Skin epidermis (tissue), 12 donors: ENCODE results near the gene VPS72.

Source experiments
- H3K27ac ChIP-seq, 21 experiments: fragments of 200-600 bp; sonication (generic) in 11 of 21; one replicate each; pipeline ENCODE4 v1.5.0; 2020; ENCODE audit warnings: mild to moderate bottlenecking in 3 of 21, inconsistent platforms in 2 of 21, moderate library complexity in 2 of 21
- H3K4me3 ChIP-seq, 7 experiments: fragments of 200-600 bp; sonication (generic) in 2 of 7; one replicate each; pipeline ENCODE4 v1.5.0; 2020; ENCODE audit warnings: inconsistent platforms in 2 of 7, mild to moderate bottlenecking in 2 of 7, moderate library complexity in 1 of 7

The VPS72 gene

DNA sequence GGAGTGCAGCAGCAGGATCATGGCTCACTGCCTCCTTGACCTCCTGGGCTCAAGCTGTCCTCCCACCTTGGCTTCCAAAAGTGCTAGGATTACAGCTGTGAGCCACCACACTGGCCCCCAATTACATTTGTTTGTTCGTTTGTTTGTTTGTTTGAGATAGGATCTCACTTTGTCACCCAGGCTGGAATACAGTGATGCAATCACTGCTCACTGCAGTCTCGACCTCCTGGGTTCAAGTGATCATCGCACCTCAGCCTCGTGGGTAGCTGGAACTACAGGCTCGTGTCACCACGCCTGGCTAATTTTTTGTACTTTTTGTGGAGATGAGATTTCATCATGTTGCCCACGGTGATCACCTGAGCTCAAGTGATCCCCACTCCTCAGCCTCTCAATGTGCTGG lies 2.0 kb upstream of the VPS72 start:
- H3K27ac ChIP-seq: no peak overlapping the region
- H3K4me3 ChIP-seq: no peak overlapping the region

DNA sequence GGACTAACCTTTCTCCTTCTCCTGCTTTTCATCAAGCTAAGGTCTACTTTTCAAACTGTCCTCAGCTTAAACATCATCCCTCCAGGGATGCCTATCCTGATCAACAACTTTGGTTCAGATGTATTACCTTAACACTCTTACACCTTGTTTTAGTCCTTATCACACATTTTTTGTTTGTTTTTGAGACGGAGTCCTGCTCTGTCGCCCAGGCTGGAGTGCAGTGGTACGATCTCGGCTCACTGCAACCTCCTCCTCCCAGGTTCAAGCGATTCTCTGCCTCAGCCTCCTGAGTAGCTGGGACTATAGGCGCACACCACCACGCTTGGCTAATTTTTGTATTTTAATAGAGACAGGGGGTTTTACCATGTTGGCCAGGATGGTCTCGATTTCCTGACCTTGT lies 1.3 kb downstream of the VPS72 start:
- H3K4me3 ChIP-seq: peak overlapping the region in 5 of 7 experiments; percentile 49 to 86 (median 69)
- peak overlapping the region in 9 of 21 experiments; percentile 78 to 94 (median 90) for H3K27ac ChIP-seq

DNA sequence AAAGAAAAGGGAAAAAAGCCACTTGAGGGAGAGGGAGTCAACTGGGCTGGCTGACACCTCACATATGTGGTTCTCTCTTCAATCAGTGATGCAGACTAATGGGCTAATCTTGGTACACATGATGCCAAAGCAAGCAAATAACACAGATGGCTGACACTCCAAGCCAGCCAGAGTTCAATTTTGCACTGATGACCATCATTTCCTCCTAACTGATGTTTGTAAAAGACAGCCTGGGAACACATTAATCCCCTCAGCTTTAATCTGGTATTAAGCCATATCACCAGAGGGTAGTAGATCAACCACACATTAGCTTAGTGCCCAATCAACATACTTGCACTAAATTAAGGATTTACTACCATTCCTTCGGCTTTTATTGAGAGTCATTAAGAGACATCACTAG lies 2.8 kb downstream of the VPS72 start:
- Histone ChIP-seq H3K4me3 (no peak overlapping the region), H3K27ac (peak overlapping the region in 1 of 21 experiments; percentile 34)

DNA sequence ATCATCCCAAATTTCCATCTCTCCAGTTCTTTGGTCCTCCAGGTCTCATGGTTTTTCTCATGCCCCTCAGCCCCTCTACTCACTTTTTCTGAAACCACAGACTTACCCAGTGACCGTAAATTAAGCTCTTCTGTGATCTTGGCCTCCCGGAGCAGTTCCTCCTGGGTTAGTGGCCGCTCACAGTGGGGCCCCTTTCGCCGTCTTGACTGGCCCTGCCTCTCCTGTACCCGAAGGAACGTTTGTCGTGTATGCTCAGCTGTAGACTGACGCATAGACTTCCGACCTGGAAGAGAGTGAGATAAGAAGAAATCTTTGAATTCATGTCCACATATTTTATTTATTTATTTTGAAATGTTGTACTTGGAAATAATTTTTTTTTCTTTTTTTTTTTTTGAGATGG lies 5.8 kb downstream of the VPS72 start:
- H3K27ac ChIP-seq: no peak overlapping the region
- no peak overlapping the region for H3K4me3 ChIP-seq

DNA sequence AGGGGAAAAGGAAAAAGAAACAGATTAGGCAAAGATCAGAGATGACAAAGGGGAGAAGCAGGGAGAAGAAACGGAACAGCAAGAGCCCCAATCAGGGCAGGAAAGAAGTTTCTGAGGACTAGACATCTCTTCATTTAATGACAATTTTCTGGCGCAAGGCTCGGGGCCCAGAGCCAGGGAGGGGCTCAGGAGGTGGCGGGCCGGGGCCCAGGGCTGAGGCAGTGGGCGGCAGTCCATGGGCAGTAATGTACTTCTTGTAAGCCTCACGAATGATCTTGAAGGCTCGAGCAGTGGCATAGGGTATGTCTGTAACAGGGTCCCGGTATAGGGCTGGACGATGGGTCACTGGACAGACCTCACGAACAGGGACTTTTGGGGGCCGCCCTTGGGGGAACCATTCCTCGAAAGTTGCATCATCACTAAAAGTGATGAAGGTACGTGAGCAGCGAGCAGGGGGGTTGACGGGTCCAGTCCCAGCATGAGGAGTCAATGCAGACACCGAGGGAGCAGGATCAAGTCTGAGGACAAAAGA lies 13.4 kb downstream of the VPS72 start:
- no peak overlapping the region for H3K27ac ChIP-seq

DNA sequence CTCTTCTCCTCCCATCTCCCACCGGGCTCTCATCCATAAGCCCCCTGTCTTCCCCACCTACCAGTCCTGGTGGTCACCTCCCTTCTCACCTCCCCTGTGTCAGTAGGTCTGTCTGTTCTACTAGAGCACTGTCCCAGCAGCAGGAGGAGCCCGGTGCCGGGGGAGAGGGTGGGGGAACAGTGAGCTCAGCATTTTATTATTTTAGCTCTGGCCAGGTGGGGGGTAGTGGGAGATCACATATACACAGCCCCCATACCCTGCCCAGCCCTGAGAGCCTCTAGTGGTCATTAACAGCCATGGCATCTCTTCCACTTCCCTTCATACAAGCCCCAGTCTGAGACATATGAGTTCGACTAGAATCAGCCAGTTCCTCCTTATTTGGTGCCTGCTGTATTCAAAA lies 14.1 kb downstream of the VPS72 start, which contains the start of gene TMOD4:
Gene TMOD4 (minus strand): TSS at position 119 of the 400 bp plus-strand sequence. CDS start 1,106 bp downstream, outside the sequence.
- no peak within 1 kb of the TSS for H3K4me3 ChIP-seq
- peak within 1 kb of the TSS in 9 of 21 experiments; percentile 17 to 77 (median 56) for H3K27ac ChIP-seq

More for the DNA sequence above, 13.4 kb downstream of the VPS72 start:
- H3K4me3 ChIP-seq: no peak overlapping the region

DNA sequence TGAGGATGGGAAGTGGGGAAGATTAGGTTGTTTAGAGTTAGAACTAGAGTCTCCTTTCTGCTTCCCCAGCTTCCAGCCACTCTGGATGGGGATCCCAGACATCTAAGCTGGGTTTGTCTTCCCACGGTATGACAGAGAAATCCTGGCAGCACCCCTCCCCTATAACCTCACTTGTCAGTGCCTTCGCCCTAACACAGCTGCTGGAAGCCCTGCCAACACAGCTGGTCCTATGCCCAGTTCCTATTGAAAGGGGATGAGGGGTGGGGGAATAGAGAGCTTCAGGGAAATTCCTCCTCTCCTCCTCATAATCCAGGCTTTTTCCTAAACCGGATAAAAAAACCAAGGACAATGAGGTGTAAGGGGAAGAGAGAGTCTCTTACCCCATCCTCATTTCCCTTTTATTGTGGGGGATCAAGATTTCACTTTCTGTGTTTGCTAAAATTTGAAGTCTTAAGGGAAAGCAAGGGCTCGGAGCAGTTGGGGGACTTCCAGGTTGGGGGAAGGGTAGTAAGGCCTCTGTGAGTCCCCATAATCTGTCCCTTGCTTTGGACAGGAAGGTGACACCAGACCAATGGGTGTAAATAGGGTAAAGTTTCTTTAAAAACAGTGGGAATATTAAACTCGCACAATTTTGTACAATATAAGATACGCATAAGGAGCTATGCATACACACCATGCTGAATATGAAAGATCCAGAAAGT lies 14.8 kb downstream of the VPS72 start:
- Histone ChIP-seq H3K27ac (peak overlapping the region in 9 of 21 experiments; percentile 17 to 77 (median 56)), H3K4me3 (no peak overlapping the region)

DNA sequence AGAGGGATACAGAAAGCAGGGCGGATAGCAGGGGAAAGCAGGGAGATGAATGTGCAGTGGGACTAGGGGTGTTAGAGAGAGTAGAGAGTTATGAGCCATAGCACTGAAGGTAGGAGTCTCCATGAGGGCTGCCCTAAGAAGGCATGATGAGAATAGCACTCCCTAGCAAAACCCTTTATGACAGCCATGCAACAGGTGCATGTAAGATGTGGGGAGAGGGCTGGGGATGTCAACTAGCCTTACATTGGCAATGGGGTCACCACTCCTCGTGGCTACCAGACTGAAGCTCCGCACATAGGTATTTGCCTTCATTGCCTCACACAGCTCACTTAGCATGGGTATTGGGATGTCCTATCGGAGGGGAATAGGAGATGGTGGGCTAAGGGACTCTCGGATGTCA lies 18.8 kb downstream of the VPS72 start:
- Histone ChIP-seq H3K27ac (no peak overlapping the region), H3K4me3 (no peak overlapping the region)

DNA sequence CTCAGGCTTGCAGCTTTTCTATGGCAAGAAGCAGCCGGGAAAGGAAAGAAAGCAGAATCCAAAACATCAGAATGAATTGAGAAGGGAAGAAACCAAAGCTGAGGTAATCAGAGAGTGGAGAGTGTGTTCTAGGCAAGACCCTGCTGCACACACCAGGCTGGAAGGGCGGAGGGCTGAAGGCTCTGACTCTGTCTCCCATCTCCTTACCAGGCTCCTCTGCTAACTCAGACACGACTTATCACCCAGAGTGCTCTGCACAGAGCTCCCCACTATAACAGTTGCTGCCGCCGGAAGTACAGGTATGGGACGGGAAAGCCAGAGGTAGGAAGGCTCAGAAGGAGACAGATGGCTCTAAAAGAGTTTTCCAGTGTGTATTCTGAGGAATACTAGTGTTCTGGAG lies 22.9 kb downstream of the VPS72 start:
- H3K27ac ChIP-seq: peak overlapping the region in 9 of 21 experiments; percentile 82 to 92 (median 88)

DNA sequence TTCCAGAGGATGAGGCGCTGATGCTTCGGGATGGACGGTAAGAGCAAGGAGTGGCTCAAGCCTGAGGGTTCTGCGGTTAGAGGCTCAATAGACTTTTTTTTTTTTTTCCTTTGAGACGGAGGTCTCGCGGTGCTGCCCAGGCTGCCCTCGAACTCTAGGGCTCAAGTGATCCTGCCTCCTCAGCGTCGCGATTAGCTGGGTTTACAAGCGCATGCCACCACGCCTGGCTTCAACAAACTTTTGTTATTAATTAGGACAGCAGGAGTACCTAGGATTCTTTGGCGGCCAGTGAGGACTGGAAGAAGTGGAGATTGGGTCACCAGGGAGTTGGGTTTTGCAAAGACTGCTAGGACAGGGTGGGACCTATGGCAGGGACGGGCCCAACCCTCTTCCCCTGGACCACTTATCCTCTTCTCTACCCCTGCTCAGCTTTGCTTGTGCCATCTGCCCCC lies 23.5 kb downstream of the VPS72 start:
- Histone ChIP-seq H3K4me3 (peak overlapping the region; percentile 42 to 77 (median 72)), H3K27ac (peak overlapping the region in 20 of 21 experiments; percentile 12 to 92 (median 88))

More for the DNA sequence above, 22.9 kb downstream of the VPS72 start:
- H3K4me3 ChIP-seq: peak overlapping the region in 5 of 7 experiments; percentile 42 to 76 (median 72)

DNA sequence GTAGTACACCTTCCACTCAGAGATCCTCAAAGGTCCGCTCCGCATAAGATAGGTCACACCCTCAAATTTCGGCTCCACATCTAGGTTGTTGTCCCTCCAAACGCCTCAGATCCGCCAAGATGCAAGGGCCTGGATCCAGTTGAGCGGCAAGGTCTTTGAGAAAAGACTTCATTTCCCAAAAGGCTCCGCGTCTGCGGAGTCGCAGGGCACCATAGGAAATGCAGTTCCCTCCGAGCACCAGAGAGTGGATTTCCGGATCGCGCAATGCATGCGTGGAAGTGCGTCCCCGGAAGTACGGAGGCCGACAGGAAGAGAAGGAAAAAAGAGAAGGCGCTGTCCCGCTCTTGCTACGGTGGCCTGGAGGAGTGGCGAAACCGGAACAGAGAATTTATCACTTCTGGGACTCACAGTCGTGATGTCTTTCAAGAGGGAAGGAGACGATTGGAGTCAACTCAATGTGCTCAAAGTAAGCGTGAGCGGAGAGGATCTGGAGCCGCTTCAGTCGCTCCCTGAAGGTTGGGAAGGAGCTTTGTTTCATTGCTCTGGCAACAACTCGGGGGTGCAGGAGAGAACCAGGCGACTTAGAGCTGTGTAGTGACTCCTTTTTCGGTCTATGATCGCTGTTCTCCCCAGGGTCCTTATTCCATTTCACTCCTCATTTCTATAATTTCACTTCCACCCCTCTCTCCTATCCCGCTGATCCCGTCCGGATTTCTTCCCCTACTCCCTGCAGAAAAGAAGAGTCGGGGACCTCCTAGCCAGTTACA lies 24.1 kb downstream of the VPS72 start, which contains the start of the genes LYSMD1 and SCNM1:
Gene LYSMD1 (minus strand): TSS at position 165 of the 767 bp plus-strand sequence. CDS start 644 bp downstream, outside the sequence.
Gene SCNM1 (plus strand): TSS at position 407 of the 767 bp plus-strand sequence. CDS start 9 bp downstream, at position 416.
- Histone ChIP-seq H3K27ac (peak within 1 kb of the TSS in 20 of 21 experiments; percentile 52 to 92 (median 88)), H3K4me3 (peak within 1 kb of the TSS; percentile 42 to 77 (median 72))

DNA sequence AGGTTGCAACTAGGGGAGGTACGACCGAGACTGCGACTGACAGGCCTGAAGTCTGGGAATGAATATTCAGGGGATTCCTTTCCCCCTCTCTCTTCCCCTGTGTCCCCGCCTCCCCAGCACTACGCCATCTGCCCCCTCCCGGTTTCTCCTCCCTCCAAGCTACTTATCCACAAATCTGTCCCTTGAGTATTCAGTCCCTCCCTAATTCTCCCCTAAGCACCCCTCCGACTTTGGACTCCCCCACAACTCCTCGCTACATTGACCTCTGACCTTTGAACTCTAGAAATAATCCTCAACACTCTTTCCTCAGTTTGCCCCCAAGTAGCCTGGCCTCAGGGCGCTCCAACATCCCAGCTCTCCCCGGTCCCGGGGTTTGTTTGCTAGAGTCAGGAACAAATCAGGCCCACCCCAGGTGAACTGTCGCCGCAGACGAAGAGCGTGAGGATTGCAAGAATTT lies 24.7 kb downstream of the VPS72 start:
- Histone ChIP-seq H3K27ac (peak overlapping the region in 20 of 21 experiments; percentile 52 to 92 (median 86)), H3K4me3 (peak overlapping the region; percentile 42 to 77 (median 72))

DNA sequence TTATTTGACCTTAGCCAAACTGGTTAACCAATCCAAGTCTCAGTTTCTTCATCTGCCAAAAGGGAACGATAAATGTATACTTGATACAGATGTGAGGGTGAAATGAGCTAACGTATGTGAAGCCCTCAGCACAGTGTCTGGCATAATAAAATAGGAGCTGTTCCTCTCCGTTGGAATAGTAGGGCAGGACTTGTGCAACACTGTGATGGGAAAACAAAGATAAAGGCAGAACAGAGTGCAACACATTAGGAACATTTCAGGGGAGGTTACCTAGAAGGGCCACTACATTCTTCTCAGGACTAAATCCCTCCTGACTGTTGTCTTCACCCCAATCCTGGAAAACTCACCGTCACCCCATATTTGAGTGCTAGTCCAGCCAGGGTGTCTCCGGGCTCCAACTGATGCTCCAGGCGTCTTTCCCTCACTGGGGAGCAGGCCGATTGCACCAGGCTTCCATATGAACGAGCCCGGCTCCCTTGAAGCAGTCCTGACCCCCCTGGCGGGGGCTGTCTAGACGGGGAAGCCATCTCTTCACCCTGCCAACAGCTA lies 25.2 kb downstream of the VPS72 start:
- peak overlapping the region in 20 of 21 experiments; percentile 52 to 92 (median 86) for H3K27ac ChIP-seq
- H3K4me3 ChIP-seq: peak overlapping the region; percentile 42 to 77 (median 72)

DNA sequence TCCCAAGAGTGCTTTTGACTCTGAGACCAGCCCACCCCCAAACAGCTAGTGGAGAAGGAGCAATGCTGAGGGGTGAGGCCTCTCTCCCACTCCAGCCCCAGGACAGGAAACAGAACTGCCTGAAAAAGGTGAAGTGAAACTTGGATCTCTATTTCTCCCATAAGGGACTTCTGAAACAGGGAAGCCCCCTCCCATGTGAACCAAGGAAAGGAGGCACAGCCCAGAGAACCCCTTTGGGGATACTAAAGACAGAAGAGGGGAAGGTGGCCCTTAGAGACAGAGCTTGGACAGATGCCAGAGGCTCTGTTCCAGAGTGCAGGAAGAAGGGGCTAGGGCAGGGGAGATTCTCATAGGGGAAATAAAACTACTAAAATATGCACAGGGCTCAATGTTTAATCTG lies 30.6 kb downstream of the VPS72 start:
- Histone ChIP-seq H3K27ac (peak overlapping the region in 13 of 21 experiments; percentile 12 to 93 (median 52)), H3K4me3 (no peak overlapping the region)

DNA sequence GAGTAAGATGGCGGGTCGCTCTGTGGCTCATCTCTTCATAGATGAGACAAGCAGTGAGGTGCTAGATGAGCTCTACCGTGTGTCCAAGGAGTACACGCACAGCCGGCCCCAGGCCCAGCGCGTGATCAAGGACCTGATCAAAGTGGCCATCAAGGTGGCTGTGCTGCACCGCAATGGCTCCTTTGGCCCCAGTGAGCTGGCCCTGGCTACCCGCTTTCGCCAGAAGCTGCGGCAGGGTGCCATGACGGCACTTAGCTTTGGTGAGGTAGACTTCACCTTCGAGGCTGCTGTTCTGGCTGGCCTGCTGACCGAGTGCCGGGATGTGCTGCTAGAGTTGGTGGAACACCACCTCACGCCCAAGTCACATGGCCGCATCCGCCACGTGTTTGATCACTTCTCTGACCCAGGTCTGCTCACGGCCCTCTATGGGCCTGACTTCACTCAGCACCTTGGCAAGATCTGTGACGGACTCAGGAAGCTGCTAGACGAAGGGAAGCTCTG lies 31.2 kb downstream of the VPS72 start:
- Histone ChIP-seq H3K4me3 (no peak overlapping the region), H3K27ac (peak overlapping the region in 14 of 21 experiments; percentile 7 to 93 (median 52))

DNA sequence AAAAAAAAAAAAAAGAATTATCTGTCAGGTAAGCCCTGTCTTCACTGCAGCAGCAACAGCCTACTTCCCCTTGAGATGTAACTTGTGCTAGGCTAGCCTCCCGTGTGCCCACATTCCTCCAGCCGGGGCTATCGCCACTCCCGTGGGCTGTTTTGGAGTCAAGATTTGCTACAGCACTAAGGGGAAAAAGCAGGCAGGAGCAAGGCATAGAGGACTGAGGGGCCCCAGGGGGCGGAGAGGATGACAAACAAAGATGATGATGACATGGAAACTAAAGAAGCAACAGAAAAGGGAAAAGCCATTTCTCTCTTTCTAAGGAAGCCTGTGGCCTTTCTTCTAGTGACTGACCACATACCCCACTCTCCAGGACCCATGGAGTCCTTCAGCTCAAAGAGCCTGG lies 31.7 kb downstream of the VPS72 start:
- H3K27ac ChIP-seq: peak overlapping the region in 13 of 21 experiments; percentile 7 to 93 (median 54)
- H3K4me3 ChIP-seq: peak overlapping the region in 3 of 7 experiments; percentile 5 to 43 (median 43)

DNA sequence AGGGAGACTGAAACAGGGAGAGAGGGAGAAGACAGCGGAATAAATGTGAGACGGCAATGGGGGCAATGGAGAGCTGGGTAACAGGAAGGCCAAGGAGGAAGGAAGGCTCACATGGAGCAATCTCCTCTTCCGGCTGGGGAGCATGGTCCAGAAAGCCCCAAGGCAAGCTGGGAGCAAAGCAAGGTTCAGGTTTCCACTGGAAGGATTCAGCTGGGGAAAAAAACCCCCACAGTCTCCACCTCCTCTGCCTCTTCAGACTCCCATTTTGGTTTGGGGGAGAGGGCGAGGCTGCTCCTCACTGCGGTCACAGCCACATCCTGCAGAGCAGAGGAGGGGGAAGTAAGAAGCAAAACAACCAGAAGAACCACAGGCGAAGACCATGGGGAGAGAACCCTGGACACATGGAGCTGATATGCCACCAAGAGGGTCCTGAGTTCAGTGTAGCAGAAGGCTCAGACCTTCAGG lies 32.9 kb downstream of the VPS72 start:
- Histone ChIP-seq H3K27ac (peak overlapping the region in 20 of 21 experiments; percentile 4 to 93 (median 65)), H3K4me3 (peak overlapping the region; percentile 26 to 43 (median 41))

DNA sequence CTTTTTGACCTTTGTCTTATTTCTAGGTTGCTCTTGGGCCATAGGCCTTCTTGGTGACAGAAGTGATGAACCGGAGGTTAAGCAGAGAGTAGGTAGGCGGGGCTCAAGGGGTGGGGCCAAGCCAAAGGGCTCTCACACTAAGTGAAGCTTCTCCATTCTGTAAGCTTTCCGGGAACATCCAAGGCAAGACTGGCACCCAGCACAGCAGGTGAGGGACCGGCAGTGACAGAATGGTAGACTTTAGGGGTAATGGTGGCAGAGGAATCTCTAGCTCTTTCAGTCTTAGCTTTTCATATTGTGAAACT lies 33.5 kb downstream of the VPS72 start, which contains the start of gene TNFAIP8L2:
Gene TNFAIP8L2 (plus strand): TSS at position 135 of the 305 bp plus-strand sequence. CDS start 2,049 bp downstream, outside the sequence.
- Histone ChIP-seq H3K27ac (peak within 1 kb of the TSS in 20 of 21 experiments; percentile 4 to 93 (median 65)), H3K4me3 (peak within 1 kb of the TSS; percentile 26 to 43 (median 41))

DNA sequence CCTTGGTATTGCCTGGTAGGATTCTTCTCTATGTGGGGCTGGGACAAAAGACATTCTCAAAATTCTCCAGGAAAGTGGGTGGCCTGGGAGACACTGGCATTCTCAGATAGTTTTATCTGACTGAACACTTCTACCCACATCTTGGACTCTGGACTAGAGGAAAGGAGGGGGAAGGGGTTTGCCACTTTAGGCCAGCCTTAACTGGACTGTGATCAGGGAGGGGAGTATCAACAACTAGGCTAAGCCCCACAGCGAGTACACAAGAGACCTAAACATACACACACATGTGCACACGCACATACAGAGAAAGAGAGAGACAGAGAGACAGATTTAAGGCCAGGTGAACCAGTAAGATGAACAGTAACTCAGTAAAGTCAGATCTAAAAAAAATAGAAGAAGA lies 42.3 kb downstream of the VPS72 start:
- peak overlapping the region in 14 of 21 experiments; percentile 34 to 84 (median 74) for H3K27ac ChIP-seq
- no peak overlapping the region for H3K4me3 ChIP-seq
